Inferior parietal cortex (tissue), 1 donor: ENCODE data around the gene NAT8L.

Experiments
- DNase-seq: peaks from one replicate; pipeline ENCODE4 v3.0.0-alpha.2; 2016; ENCODE audit errors: extremely low spot score

NAT8L gene

GRCh38 chr4:2075987-2076907, 17.1 kb downstream of the NAT8L start:
- no peak for DNase-seq

- DNase-seq: no peak
Observed at GRCh38 chr4:2076908-2077536, 17.9 kb downstream of the NAT8L start.

GRCh38 chr4:2077537-2078460, 18.7 kb downstream of the NAT8L start:
- no peak for DNase-seq

GRCh38 chr4:2078584-2078983, 19.5 kb downstream of the NAT8L start:
- DNase-seq: no peak

GRCh38 chr4:2079006-2079405, 19.9 kb downstream of the NAT8L start:
- no peak for DNase-seq

GRCh38 chr4:2079926-2080325, 20.8 kb downstream of the NAT8L start:
- DNase-seq: no peak

- DNase-seq: no peak
Observed at GRCh38 chr4:2080429-2081300, 21.5 kb downstream of the NAT8L start.

GRCh38 chr4:2081540-2081939, 22.4 kb downstream of the NAT8L start:
- no peak for DNase-seq

GRCh38 chr4:2082118-2082517, 23.0 kb downstream of the NAT8L start:
- no peak for DNase-seq

- DNase-seq: no peak
Observed at GRCh38 chr4:2082627-2083026, 23.5 kb downstream of the NAT8L start.

- DNase-seq: no peak
Observed at GRCh38 chr4:2083116-2083825, 24.1 kb downstream of the NAT8L start.

- no peak for DNase-seq
Observed at GRCh38 chr4:2083826-2084160, 24.7 kb downstream of the NAT8L start.

GRCh38 chr4:2084316-2084715, 25.2 kb downstream of the NAT8L start:
- DNase-seq: no peak

GRCh38 chr4:2085496-2085901, 26.4 kb downstream of the NAT8L start:
- DNase-seq: no peak

GRCh38 chr4:2087170-2087569, 28.0 kb downstream of the NAT8L start:
- DNase-seq: no peak

- DNase-seq: no peak
Observed at GRCh38 chr4:2089222-2089621, 30.1 kb downstream of the NAT8L start.

- DNase-seq: no peak
Observed at GRCh38 chr4:2090642-2091041, 31.5 kb downstream of the NAT8L start.

- no peak for DNase-seq
Observed at GRCh38 chr4:2091990-2092668, 33.0 kb downstream of the NAT8L start.

- DNase-seq: no peak
Observed at GRCh38 chr4:2092669-2093053, 33.5 kb downstream of the NAT8L start.

- DNase-seq: no peak
Observed at GRCh38 chr4:2093265-2093664, 34.1 kb downstream of the NAT8L start.
